AG04449 (cell line): ENCODE measurements around the gene ATG9A.

Experiments
- CTCF ChIA-PET: fragments of 350-600 bp; formaldehyde crosslinking; extraction: SDS; loops from one replicate; lab custom pipeline; 2021; ENCODE audit warnings: antibody characterized with exemption; lab: Yijun Ruan, JAX
- POLR2A ChIA-PET: fragments of 400-600, 350-600 bp; formaldehyde crosslinking; extraction: SDS; loops from one replicate; lab custom pipeline; 2020; ENCODE audit warnings: antibody characterized with exemption, inconsistent platforms; lab: Yijun Ruan, JAX
- DNase-seq: peaks from one replicate; pipeline ENCODE4 v3.0.0-alpha.2; 2010; ENCODE audit warnings: low read depth, low spot score
- H3K4me3 ChIP-seq: 2 replicates; pipeline ENCODE4 v1.5.1; 2011; ENCODE audit warnings: low read depth, mild to moderate bottlenecking, control low read depth, low read length
- CTCF ChIP-seq: IDR thresholded peaks from one replicate; pipeline ENCODE4 v1.5.1; 2011; ENCODE audit warnings: mild to moderate bottlenecking, moderate library complexity, low read length, control low read depth, inconsistent platforms; ENCODE audit not compliant: insufficient read depth; ENCODE audit errors: missing control alignments

The ATG9A gene

GRCh38 chr2:219171231-219171651 lies 58.2 kb downstream of the ATG9A start:
- ChIA-PET POLR2A (interaction anchor here (1.0 kb wide), 1 partner anchor 36 kb away, joined by 3 read pairs; the partner anchor contains the start of gene ZFAND2B), CTCF (interaction anchor here (0.6 to 9.4 kb wide), 39 partner anchors 8 to 359 kb away, joined by 3 to 154 read pairs (median 4); partner anchors contain the start of genes ABCB6, ANKZF1, ATG9A and CFAP65)
- DNase-seq, result peak; percentile 75
- TF ChIP-seq CTCF, result peak; percentile 27
- no peak overlapping the region for H3K4me3 ChIP-seq

DNA sequence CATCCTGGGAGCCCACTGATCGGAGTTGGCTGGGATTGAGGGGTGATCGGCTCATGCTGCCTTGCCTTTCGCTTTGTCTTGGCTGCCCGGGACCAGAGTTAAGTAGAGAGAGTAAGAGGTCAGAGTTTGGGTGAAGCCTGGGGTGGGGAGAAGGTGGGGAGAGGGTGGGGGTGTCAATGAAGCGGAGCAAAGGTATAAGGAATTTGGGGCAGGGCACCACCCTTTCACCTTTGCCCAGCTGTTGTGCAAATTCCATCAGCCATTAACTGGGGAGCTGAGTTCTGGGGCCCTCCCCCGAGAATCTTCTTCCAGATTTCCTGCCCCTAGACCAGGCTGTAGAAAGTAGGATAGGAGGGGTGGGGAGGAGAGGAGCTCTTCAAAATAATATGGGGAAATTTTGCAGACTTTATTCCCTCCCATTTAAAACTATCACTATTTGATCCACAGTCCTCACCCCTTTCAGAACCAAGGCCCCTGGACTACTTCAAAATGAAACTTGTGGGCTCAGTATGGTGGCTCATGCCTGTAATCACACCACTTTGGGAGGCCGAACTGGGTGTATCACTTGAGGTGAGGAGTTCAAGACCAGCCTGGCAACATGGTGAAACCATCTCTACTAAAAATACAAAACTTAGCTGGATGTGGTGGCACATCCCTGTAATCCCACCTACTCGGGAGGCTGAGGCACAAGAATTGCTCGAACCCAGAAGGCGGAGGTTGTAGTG lies 59.3 kb downstream of the ATG9A start, which contains the start of gene SLC23A3:
TSS of gene SLC23A3 (minus strand) at position 100 of the 725 bp plus-strand sequence. CDS start at position 55, 45 bp downstream.
- ChIA-PET POLR2A (interaction anchor here (0.6 kb wide), 1 partner anchor 48 kb away, joined by 3 read pairs; no protein-coding TSS in a partner anchor), CTCF (interaction anchor here (0.6 to 9.4 kb wide), 27 partner anchors 7 to 360 kb away, joined by 3 to 154 read pairs (median 7); partner anchors contain the start of genes DNAJB2, NHEJ1 and ZFAND2B)
- no peak for DNase-seq
- no peak within 1 kb of the TSS for H3K4me3 ChIP-seq
- TF ChIP-seq CTCF, result no peak
